ENCODE data around the gene OR1F1. TPM values are rescaled to one million over a fixed set of nuclear protein-coding genes. Genes with fewer than 3 reads are reported as not detected.
"Not testable (repeated sequence)": the region's sequence is repeated elsewhere in the genome, so short reads cannot be mapped to it uniquely, and the experiment has no call there.

OR1F1 gene
- total RNA-seq (not detected), polyA plus RNA-seq (not detected), total RNA-seq (0 to 1.1 (median 0) reads per million in 6 experiments)

DNA sequence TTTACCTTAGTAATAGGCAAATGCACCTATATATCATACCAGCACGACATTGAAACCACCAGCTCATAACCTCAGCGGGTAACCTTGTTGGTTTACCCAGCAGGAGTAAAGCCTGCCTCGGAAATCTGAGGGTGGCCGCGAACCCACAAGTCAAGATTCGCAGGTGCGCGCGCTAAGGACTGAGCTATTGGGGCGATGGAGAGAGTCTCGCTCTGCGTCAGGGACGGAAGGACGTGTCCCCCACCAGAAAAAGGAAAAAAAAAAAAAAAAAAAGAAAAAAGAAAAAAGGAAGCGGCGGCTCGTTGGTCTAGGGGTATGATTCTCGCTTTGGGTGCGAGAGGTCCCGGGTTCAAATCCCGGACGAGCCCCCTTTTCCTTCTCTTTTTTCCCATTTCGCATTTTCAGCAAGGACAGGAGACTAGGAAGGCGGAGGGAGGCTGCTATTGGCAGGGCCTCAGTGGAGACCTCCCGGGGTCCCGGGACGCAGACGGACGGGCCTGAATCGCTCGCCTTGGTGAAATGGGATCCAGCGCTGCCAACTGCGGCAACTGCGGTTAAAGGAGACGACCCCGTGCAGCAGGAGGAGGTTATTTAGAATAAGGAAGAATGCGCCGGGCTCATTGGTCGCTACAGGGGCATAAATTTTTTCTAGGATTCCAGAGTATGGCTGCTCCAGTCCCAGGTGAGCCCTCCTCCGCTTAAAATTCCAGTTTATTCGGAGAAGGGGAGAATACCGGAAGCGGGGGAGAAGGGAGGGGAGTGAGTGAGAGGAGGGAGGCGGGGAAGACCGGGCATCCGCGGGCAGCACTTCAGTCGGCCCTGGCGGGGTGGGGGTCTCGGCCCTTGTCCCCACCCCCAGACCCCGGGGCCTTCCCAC is at the start of gene OR1F1:
TSS of gene OR1F1 (plus strand) at position 407 of the 877 bp plus-strand sequence.
- Mint-ChIP-seq H3K4me1 (peaks cover 28 to 58% (median 47%) of the 10 kb centered on the region in 4 donors), H3K27me3 (peaks cover 29 to 81% (median 60%) of the 10 kb centered on the region in 5 donors), H3K27ac (peak within 1 kb of the TSS in 9 of 10 donors; percentile 43 to 96 (median 72)), H3K4me3 (peak within 1 kb of the TSS; percentile 65 to 86 (median 78)), H3K36me3 (peaks cover 0 to 9% (median 4%) of the 10 kb centered on the region in 3 donors), H3K9me3 (peaks cover 0 to 24% (median 2%) of the 10 kb centered on the region in 9 donors)
- POLR2A ChIA-PET: interaction anchor here (0.5 to 2.9 kb wide), 12 partner anchors 21 to 271 kb away, joined by 3 to 13 read pairs (median 6); partner anchors contain the start of gene ZNF200
- peak; percentile 47 to 68 for ATAC-seq
- DNase-seq: peak in 9 of 10 donors; percentile 31 to 77 (median 65)

GRCh38 chr16:3138342-3138741 is 49.7 kb upstream of the OR1F1 start:
- no peaks in the 10 kb centered on the region for H3K9me3 Mint-ChIP-seq
- H3K36me3 Mint-ChIP-seq: peaks cover 0 to 25% (median 4%) of the 10 kb centered on the region in 3 donors
- H3K27me3 Mint-ChIP-seq: no peaks in the 10 kb centered on the region
- H3K4me1 Mint-ChIP-seq: peaks cover 7 to 27% (median 24%) of the 10 kb centered on the region in 4 donors
- DNase-seq (no peak), ATAC-seq (no peak)
- no peak overlapping the region for H3K27ac Mint-ChIP-seq
- POLR2A ChIA-PET: interaction anchor here (11.1 kb wide), 1 partner anchor 9 kb away, joined by 171 read pairs; no protein-coding TSS in a partner anchor
- H3K4me3 Mint-ChIP-seq: no peak overlapping the region

- peaks cover 0 to 25% (median 4%) of the 10 kb centered on the region in 3 donors for H3K36me3 Mint-ChIP-seq
- H3K27me3 Mint-ChIP-seq: no peaks in the 10 kb centered on the region
- H3K4me3 Mint-ChIP-seq: peak overlapping the region in 2 of 10 donors; percentile 26 to 41
- ATAC-seq: no peak
- peak overlapping the region in 1 of 10 donors; percentile 19 for H3K27ac Mint-ChIP-seq
- no peaks in the 10 kb centered on the region for H3K9me3 Mint-ChIP-seq
- POLR2A ChIA-PET: interaction anchor here (0.6 to 11.1 kb wide), 3 partner anchors 9 to 664 kb away, joined by 3 to 171 read pairs (median 10); no protein-coding TSS in a partner anchor
- peaks cover 7 to 24% (median 20%) of the 10 kb centered on the region in 4 donors for H3K4me1 Mint-ChIP-seq
- DNase-seq: no peak
Measured at GRCh38 chr16:3138823-3139426, 49.1 kb upstream of the OR1F1 start.

DNA sequence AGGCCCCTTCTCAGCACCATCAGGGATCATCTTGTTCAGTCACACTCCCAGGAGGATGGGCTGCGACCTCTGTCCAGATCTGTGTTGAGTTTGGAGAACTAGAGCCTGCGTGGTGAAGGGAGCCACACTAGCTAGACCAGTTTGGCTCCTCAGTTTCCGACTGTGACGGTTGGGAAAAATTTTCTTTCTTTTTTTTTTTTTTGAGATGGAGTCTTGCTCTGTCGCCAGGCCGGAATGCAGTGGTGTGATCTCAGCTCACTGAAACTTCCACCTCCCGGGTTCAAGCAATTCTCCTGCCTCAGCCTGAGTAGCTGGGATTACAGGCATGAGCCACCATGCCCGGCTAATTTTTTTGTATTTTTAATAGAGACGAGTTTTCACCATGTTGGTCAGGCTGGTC is 48.4 kb upstream of the OR1F1 start:
- not testable (repeated sequence) for H3K9me3 Mint-ChIP-seq, DNase-seq, H3K4me3 Mint-ChIP-seq, H3K27ac Mint-ChIP-seq, ATAC-seq, H3K27me3 Mint-ChIP-seq
- H3K4me1 Mint-ChIP-seq: peaks cover 7 to 19% (median 18%) of the 10 kb centered on the region in 4 donors
- peaks cover 0 to 25% (median 4%) of the 10 kb centered on the region in 3 donors for H3K36me3 Mint-ChIP-seq
- POLR2A ChIA-PET: interaction anchor here (0.6 to 2.1 kb wide), 2 partner anchors 10 to 664 kb away, joined by 3 to 10 read pairs; no protein-coding TSS in a partner anchor

GRCh38 chr16:3140603-3141427 is 47.2 kb upstream of the OR1F1 start:
- H3K4me3 Mint-ChIP-seq: no peak overlapping the region
- POLR2A ChIA-PET: interaction anchor here (2.1 kb wide), 1 partner anchor 9 kb away, joined by 10 read pairs; no protein-coding TSS in a partner anchor

GRCh38 chr16:3141781-3142311 is 46.2 kb upstream of the OR1F1 start:
- no peak for DNase-seq
- Mint-ChIP-seq H3K9me3 (no peaks in the 10 kb centered on the region), H3K27ac (peak overlapping the region in 1 of 10 donors; percentile 85), H3K36me3 (peaks cover 0 to 25% (median 4%) of the 10 kb centered on the region in 3 donors), H3K27me3 (no peaks in the 10 kb centered on the region), H3K4me3 (no peak overlapping the region), H3K4me1 (peaks cover 3 to 8% (median 6%) of the 10 kb centered on the region in 4 donors)
- no peak for ATAC-seq
- POLR2A ChIA-PET: no interaction called here

More at GRCh38 chr16:3140603-3141427, 47.2 kb upstream of the OR1F1 start:
- Mint-ChIP-seq H3K4me1 (peaks cover 8 to 13% (median 11%) of the 10 kb centered on the region in 4 donors), H3K27me3 (no peaks in the 10 kb centered on the region), H3K9me3 (no peaks in the 10 kb centered on the region), H3K27ac (peak overlapping the region in 1 of 10 donors; percentile 85), H3K36me3 (peaks cover 0 to 25% (median 4%) of the 10 kb centered on the region in 3 donors)
- DNase-seq: no peak
- no peak for ATAC-seq

GRCh38 chr16:3142327-3142726 is 45.7 kb upstream of the OR1F1 start:
- Mint-ChIP-seq H3K4me3 (no peak overlapping the region), H3K27ac (peak overlapping the region in 2 of 10 donors; percentile 71 to 83), H3K4me1 (peaks cover 2 to 7% (median 4%) of the 10 kb centered on the region in 4 donors), H3K9me3 (no peaks in the 10 kb centered on the region), H3K36me3 (peaks cover 0 to 25% (median 4%) of the 10 kb centered on the region in 3 donors), H3K27me3 (no peaks in the 10 kb centered on the region)
- no peak for DNase-seq
- ATAC-seq: no peak
- POLR2A ChIA-PET: interaction anchor here (10.8 kb wide), 1 partner anchor 9 kb away, joined by 171 read pairs; the partner anchor contains the start of gene ZNF213

DNA sequence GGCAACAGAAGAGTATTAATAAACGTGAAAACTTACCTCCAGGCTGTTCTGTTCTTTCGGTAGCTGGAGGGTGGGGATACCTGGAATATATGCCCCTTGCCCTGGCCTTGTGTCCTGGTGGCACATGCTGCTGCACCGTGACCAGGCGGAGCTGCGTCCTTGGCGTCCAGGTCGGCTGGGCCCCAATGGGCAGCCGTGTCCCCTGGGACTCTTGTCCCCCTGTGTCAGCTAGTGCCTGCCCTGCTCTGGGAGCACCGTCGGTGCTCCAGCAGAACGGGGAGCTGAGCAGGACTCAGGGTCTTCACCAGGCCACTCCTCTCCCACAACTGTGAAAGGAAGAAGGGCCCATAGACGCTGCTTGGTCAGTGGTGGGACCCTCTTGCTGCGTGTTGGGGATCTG is 45.2 kb upstream of the OR1F1 start:
- POLR2A ChIA-PET: interaction anchor here (10.8 kb wide), 1 partner anchor 9 kb away, joined by 171 read pairs; the partner anchor contains the start of gene ZNF213
- Mint-ChIP-seq H3K9me3 (no peaks in the 10 kb centered on the region), H3K36me3 (peaks cover 0 to 25% (median 3%) of the 10 kb centered on the region in 3 donors), H3K4me1 (peaks cover under 1 to 5% (median 2%) of the 10 kb centered on the region in 4 donors), H3K27me3 (no peaks in the 10 kb centered on the region), H3K4me3 (no peak overlapping the region), H3K27ac (peak overlapping the region in 2 of 10 donors; percentile 71 to 83)
- no peak for ATAC-seq
- no peak for DNase-seq

DNA sequence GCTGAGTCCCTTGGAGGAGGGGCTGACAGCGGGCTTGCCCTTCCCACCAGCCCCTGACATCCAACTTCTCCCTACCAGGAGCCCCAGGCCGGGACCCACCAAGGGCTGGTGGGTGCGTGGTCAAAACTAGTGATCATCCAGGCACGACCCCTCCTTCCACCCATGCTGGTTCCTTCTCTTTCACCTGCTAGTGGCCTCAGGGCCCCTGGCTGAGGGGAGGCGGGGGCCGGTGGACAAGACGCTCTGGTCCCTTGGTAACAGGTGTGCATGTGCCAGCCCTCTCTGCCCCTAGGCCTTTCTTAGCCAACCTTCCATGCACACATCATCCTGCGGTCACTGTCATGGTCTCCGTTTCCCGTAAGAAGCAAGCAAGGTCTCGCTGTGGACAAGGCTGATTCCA is 44.8 kb upstream of the OR1F1 start:
- POLR2A ChIA-PET: interaction anchor here (10.8 kb wide), 1 partner anchor 10 kb away, joined by 171 read pairs; the partner anchor contains the start of gene ZNF213
- Mint-ChIP-seq H3K4me1 (peaks cover 0 to 5% (median under 1%) of the 10 kb centered on the region in 4 donors), H3K27me3 (no peaks in the 10 kb centered on the region), H3K4me3 (no peak overlapping the region), H3K36me3 (peaks cover 0 to 25% (median 3%) of the 10 kb centered on the region in 3 donors), H3K27ac (no peak overlapping the region), H3K9me3 (no peaks in the 10 kb centered on the region)
- ATAC-seq (no peak), DNase-seq (no peak)

GRCh38 chr16:3143598-3144320 is 44.2 kb upstream of the OR1F1 start:
- Mint-ChIP-seq H3K27ac (peak overlapping the region in 2 of 10 donors; percentile 27 to 52), H3K9me3 (no peaks in the 10 kb centered on the region), H3K4me3 (no peak overlapping the region), H3K4me1 (peaks cover 0 to 5% (median 1%) of the 10 kb centered on the region in 4 donors), H3K27me3 (no peaks in the 10 kb centered on the region), H3K36me3 (peaks cover 0 to 23% (median 3%) of the 10 kb centered on the region in 3 donors)
- no peak for ATAC-seq
- no peak for DNase-seq
- POLR2A ChIA-PET: interaction anchor here (0.9 to 10.8 kb wide), 2 partner anchors 10 to 14 kb away, joined by 3 to 171 read pairs; partner anchors contain the start of gene ZNF213
